ENCODE measurements around the gene GEMIN4. TPM values are rescaled to one million over a fixed set of nuclear protein-coding genes. Genes with fewer than 3 reads are reported as not detected.

GEMIN4 gene
- total and polyA plus RNA-seq, 2 of the 8 experiments (the other 6 are each of a cell fraction or from before 2014, with no cell fraction given), result 32.1 to 51.9 TPM

- TF ChIP-seq, protein P1, sequence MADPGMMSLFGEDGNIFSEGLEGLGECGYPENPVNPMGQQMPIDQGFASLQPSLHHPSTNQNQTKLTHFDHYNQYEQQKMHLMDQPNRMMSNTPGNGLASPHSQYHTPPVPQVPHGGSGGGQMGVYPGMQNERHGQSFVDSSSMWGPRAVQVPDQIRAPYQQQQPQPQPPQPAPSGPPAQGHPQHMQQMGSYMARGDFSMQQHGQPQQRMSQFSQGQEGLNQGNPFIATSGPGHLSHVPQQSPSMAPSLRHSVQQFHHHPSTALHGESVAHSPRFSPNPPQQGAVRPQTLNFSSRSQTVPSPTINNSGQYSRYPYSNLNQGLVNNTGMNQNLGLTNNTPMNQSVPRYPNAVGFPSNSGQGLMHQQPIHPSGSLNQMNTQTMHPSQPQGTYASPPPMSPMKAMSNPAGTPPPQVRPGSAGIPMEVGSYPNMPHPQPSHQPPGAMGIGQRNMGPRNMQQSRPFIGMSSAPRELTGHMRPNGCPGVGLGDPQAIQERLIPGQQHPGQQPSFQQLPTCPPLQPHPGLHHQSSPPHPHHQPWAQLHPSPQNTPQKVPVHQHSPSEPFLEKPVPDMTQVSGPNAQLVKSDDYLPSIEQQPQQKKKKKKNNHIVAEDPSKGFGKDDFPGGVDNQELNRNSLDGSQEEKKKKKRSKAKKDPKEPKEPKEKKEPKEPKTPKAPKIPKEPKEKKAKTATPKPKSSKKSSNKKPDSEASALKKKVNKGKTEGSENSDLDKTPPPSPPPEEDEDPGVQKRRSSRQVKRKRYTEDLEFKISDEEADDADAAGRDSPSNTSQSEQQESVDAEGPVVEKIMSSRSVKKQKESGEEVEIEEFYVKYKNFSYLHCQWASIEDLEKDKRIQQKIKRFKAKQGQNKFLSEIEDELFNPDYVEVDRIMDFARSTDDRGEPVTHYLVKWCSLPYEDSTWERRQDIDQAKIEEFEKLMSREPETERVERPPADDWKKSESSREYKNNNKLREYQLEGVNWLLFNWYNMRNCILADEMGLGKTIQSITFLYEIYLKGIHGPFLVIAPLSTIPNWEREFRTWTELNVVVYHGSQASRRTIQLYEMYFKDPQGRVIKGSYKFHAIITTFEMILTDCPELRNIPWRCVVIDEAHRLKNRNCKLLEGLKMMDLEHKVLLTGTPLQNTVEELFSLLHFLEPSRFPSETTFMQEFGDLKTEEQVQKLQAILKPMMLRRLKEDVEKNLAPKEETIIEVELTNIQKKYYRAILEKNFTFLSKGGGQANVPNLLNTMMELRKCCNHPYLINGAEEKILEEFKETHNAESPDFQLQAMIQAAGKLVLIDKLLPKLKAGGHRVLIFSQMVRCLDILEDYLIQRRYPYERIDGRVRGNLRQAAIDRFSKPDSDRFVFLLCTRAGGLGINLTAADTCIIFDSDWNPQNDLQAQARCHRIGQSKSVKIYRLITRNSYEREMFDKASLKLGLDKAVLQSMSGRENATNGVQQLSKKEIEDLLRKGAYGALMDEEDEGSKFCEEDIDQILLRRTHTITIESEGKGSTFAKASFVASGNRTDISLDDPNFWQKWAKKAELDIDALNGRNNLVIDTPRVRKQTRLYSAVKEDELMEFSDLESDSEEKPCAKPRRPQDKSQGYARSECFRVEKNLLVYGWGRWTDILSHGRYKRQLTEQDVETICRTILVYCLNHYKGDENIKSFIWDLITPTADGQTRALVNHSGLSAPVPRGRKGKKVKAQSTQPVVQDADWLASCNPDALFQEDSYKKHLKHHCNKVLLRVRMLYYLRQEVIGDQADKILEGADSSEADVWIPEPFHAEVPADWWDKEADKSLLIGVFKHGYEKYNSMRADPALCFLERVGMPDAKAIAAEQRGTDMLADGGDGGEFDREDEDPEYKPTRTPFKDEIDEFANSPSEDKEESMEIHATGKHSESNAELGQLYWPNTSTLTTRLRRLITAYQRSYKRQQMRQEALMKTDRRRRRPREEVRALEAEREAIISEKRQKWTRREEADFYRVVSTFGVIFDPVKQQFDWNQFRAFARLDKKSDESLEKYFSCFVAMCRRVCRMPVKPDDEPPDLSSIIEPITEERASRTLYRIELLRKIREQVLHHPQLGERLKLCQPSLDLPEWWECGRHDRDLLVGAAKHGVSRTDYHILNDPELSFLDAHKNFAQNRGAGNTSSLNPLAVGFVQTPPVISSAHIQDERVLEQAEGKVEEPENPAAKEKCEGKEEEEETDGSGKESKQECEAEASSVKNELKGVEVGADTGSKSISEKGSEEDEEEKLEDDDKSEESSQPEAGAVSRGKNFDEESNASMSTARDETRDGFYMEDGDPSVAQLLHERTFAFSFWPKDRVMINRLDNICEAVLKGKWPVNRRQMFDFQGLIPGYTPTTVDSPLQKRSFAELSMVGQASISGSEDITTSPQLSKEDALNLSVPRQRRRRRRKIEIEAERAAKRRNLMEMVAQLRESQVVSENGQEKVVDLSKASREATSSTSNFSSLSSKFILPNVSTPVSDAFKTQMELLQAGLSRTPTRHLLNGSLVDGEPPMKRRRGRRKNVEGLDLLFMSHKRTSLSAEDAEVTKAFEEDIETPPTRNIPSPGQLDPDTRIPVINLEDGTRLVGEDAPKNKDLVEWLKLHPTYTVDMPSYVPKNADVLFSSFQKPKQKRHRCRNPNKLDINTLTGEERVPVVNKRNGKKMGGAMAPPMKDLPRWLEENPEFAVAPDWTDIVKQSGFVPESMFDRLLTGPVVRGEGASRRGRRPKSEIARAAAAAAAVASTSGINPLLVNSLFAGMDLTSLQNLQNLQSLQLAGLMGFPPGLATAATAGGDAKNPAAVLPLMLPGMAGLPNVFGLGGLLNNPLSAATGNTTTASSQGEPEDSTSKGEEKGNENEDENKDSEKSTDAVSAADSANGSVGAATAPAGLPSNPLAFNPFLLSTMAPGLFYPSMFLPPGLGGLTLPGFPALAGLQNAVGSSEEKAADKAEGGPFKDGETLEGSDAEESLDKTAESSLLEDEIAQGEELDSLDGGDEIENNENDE (IDR thresholded peaks at IDR 0.05; ENCODE audit: insufficient replicate concordance, low read length), result no peak
- TF ChIP-seq SP2 (IDR thresholded peaks at IDR 0.05; ENCODE audit: low read length) (no peak), SUZ12 (IDR thresholded peaks at IDR 0.05; ENCODE audit: low read length) (no peak), BRCA1 (IDR thresholded peaks at IDR 0.05; ENCODE audit: low read depth, low read length) (no peak), HDAC6 (IDR thresholded peaks at IDR 0.05; ENCODE audit: low read depth, low read length) (no peak), NANOG (IDR thresholded peaks at IDR 0.05; ENCODE audit: insufficient read depth, low read depth, low read length, poor library complexity, severe bottlenecking) (no peak), KDM1A (IDR thresholded peaks at IDR 0.05; ENCODE audit: borderline replicate concordance, low read length) (no peak), ASH2L (IDR thresholded peaks at IDR 0.05; ENCODE audit: low read length) (no peak), RFX5 (IDR thresholded peaks at IDR 0.05; ENCODE audit: borderline replicate concordance, low read depth, low read length) (no peak)
These were observed 48.8 kb downstream of the GEMIN4 start (continued) for GRCh38 chr17:703081-703875.
